A172 (cell line): Measurements from ENCODE around the gene CCDC14. TPM values are rescaled to one million over a fixed set of nuclear protein-coding genes. Genes with fewer than 3 reads are reported as not detected.
"Not testable (repeated sequence)": the region's sequence is repeated elsewhere in the genome, so short reads cannot be mapped to it uniquely, and the experiment has no call there.

Experiments
- DNase-seq: peaks from one replicate; pipeline ENCODE4 v3.0.0-alpha.2; 2015; ENCODE audit warnings: low spot score
- total RNA-seq: library from RNA; depleted of rRNA; stranded (reverse); fragments of >200 nt; shearing (Covaris generic); gene quantifications from 2 replicates; pipeline ENCODE4 v1.2.3, GENCODE V29; 2014

Gene CCDC14
- total RNA-seq, 1 experiment from 2014 or later: 53.8 TPM

DNA sequence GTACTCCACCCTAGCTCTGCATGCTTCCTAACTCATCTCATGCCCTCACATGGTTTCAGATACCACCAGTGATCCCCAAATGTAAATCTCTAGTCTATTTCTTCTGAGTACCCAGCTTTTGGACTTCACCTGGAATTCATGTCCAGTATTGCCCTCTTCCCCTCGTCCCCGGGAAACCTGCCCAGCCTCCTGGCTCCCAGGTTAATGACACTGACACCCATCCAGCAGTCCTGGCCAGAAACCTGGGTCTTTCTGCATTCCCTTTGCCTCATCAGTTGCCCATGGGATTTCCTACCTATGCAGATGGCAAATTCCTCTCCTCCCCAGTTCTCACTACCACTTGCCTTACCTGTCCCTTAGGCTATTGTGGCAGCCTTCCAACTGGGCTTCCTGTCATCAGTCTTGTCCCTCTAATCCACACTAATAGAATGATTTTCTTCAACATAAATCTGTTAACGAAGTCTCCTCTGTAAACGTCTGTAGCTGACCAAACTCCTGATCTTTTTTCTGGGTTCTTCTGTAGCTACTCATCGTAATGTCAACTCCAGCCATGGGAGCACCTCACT, 61.6 kb downstream of the CCDC14 start:
- DNase-seq: no peak

DNA sequence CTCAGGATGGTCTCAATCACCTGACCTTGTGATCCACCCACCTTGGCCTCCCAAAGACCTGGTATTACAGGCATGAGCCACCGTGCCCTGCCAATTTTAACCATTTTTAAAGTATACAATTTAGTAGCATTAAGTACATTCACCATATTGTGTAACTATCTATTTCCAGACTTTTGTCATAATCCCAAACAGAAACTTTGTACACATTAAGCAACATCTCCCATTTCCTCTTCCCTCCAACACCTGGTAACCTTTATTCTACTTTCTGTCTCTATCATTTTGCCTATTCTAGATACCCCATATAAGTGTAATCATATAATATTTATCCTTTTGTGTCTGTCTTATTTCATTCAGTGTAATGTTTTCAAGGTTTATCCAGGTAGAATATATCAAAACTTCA, 68.0 kb downstream of the CCDC14 start:
- DNase-seq: no peak

DNA sequence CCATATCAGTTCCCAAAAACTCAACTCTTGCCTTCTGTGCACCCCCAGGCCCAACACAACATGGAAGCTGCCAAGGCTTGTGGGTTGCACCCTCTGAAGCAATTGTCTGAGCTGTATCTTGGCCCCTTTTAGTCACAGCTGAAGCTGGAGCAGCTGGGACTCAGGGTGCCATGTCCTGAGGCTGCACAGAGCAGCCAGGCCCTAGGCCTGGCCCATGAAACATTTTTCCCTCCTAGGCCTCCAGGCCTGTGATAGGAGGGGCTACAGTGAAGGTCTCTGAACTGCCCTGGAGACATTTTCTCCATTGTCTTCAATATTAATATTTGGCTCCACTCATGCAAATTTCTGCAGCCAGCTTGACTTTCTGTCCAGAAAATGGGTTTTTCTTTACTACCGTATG, 68.8 kb downstream of the CCDC14 start:
- no peak for DNase-seq

DNA sequence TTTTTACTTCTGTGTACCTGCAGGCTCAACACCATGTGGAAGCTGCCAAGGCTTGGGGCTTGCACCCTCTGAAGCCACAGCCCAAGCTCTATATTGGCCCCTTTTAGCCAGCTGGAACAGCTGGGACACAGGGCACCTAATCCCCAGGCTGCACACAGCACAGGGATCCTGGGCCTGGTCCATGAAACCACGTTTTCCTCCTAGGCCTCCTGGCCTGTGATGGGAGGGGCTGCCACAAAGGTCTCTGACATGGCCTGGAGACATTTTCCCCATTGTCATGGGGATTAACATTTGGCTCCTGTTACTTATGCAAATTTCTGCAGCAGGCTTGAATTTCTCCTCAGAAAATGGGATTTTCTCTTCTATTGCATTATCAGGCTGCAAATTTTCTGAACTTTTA, 70.0 kb downstream of the CCDC14 start:
- DNase-seq: not testable (repeated sequence)

DNA sequence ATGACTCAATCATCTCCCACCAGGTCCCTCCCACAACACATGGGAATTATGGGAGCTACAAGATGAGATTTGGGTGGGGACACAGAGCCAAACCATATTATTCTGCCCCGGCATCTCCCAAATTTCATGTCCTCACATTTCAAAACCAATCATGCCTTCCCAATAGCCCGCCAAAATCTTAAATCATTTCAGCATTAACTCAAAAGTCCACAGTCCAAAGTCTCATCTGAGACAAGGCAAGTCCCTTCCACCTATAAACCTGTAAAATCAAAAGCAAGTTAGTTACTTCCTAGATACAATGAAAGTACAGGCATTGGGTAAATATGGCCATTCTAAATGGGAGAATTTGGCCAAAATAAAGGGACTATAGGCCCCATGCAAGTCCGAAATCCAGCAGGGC, 70.9 kb downstream of the CCDC14 start:
- DNase-seq: not testable (repeated sequence)

DNA sequence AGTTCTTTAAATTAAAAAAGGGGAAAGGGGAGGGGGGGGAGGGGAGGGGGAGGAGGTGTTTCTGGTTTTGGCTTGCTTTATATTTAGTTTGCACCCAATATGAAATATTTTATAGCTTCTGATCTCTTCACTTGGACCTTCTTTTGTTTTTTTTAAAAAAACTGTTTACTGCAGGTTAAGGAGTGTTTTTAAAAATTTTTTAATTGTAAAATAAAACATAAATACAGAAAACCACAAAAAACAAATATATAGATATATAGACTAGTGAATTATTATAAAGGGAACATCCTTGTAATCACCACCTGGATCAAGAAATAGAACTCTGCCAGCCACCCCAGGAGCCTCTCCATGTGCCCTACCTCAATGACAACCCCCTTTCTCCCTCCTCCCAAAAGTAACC, 76.0 kb downstream of the CCDC14 start:
- no peak for DNase-seq

DNA sequence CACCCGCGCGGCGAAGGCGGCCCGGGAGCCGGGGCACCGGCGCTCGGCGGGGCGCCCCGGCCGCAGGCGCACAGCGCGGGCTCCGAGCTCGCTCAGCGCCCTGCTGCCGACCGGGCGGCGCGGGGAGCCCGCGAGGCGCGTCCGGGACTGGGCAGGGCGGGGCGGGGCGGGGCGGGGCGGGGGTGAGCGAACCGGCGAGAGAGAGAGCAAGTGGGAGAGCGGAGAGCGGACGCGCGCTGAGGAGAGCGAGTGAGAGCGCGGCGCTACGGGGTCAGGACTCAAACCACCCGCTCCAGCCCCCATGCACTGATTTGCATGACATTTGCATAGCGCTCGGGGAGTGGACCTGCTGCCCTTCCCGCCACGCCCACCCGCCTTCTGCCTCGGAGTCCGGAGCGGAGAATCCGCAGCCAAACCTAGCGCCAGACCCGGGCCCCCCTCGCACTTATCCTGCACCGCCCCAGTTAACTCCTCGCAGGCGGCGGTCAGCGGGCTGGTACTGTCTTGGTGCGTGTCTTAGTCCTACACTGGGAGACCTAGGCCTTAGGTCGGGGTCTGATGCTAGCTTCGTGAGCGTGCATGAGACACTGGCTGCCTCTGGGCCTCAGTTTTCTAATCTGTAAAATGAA, 76.7 kb downstream of the CCDC14 start, which contains the start of gene MYLK:
Gene MYLK (minus strand): TSS at position 130 of the 629 bp plus-strand sequence. CDS start 90,491 bp downstream, outside the sequence.
- DNase-seq: peak; percentile 94

DNA sequence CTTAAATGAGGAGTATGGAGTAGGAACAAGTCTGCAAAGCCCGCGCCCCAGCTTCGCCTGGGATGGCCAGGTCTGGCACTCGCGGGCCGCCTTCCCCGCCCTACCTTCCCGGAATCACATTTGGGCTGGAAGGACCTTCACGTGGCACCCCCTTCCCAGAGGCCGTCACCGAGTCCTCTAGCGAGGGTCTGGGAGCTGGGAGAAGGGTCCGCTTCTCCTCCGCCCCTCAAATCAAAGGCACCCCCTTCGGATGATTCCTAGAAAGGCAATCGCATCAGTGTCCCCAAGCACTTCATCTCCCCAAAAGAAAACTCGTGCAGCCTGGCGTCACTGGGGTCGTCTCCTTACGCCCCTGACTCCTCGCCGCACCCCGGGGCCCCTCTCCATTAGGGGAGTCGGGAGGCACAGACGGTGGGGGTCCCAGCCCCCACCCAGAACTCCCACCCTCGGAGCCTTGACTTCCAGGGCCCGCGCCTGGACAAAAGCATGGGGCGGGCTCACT, 77.3 kb downstream of the CCDC14 start:
- DNase-seq: no peak

DNA sequence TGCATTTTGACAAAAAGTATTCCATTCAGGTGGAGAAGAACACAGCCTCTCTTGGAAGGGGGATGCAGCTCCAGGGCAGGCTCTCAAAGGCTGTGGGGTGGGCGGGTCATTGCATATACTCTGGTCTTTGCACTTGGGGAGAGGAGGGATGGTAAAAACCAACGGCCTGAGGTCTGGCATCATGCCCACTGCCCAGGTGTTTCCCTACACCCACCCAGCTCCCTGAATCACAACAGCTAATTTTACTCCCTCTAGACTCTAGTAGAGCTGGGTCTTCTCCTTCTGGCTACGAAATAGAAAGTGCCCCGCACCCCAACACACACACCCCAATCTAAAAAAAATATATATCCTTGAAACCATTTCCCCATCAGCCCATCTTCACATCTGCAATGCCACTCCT, 77.9 kb downstream of the CCDC14 start:
- DNase-seq: no peak

DNA sequence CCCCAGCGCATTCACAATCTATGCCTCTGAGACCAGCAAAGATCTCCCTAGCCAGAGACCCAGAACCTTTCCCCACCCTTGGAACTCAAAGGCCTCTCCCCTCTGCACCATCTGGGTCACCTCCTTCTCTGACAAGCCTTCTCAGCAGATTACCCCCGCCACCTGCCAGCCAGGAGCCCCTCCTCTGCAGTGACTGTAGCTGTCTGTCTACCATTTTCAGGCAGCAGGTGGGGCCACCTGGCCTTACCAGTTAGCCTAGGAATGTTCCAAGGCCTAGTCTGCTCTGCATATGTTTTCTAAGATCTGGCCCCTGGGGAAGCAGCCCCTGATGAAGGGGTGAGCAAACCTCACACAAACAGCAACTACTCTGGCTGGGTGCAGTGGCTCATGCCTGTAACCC, 79.3 kb downstream of the CCDC14 start:
- no peak for DNase-seq

DNA sequence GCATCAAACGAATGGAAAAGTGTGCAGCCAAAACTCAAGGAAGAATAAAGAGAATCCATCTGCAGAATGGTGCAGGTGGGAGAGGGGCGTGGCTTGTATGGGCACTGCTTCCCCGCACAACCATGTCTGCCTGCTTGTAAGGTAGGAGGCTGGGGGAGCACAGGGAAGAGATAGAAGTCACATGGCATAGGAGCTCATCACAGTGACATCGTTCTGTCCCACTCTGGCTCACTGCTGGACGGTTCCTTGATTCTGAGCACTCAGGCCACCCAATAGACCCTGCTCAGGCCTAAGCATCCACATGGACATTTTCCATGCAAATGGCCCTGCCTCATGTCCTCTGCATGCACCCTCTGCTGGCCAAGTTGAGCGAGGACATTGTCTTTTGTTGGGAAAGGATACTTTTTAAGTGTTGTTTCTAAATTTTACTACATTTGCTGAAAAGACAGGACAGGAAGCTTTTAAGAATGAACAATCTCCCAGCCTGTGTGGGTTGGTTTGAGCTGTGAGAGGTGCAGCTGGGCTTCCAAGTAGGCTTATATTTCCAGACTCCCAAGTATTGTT, 79.9 kb downstream of the CCDC14 start:
- DNase-seq: peak; percentile 49

DNA sequence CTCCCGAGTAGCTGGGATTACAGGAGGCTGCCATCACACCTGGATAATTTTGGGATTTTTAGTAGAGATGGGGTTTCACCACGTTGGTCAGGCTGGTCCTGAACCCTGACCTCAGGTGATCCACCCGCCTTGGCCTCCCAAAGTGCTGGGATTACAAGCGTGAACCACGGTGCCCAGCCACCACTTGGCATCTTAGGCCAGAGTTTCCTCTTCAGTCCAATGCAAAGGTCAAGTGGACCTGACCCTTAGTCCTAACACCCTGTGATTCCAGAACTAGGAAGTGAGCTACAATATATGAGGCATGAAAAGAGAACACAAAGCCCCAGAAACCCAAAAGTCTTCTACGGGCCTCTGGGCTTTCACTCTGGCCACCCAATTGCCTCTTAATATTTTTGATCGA, 82.2 kb downstream of the CCDC14 start:
- DNase-seq: no peak

DNA sequence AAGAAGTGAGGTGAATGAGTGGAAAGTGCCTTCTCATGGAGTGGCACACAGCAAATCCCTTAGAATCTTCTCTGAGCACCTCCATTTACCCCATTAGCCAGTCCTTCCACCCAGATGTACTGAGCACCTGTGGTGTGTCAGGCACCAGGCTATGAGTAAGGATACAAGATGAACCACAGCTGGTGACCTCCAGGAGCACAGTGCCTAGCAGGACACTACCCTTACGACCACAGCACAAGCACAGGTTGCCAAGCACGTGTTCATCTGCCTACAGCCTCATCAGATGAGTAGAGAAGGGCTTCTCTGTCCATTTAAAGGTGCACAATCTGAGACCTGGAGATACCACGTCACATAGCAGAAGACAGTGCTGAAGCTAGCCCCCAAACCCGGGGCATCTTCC, 83.1 kb downstream of the CCDC14 start:
- DNase-seq: no peak

DNA sequence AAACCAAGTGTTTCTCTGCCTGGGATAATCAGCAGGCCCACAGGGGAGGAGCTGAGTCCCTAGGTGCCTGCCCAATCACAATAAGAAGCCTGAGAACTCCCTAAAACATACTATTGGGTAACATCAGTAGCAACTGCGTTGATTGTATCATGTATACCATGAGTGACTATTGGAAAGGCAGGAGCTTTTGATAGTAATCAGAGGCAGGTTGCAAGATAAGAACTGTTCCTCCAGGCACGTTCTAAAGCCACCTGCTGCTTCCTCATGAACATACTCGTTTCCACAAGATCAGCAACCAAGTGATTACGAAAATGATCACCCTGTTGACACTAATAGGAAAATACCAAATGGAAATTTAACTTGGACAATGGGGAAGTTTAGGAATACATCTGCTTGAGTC, 83.6 kb downstream of the CCDC14 start:
- no peak for DNase-seq

DNA sequence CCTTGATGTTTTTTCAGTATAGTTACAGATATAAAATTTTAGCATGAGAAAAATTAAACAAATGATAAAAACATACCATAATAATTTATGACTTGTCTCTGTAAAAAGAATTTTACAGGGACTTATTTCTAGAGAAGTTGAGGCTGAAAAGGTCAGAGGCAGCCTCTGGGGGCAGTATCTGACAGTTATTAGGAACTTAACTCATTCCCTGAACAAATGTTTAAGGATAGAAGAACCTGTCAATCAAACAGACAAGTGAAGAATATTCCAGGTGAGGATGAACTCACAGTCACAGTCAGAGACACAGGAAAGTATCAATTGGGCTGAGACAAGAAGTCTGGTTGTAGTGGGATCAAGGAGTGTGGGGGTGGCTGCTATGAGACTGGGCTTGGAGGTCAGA, 84.2 kb downstream of the CCDC14 start:
- no peak for DNase-seq

DNA sequence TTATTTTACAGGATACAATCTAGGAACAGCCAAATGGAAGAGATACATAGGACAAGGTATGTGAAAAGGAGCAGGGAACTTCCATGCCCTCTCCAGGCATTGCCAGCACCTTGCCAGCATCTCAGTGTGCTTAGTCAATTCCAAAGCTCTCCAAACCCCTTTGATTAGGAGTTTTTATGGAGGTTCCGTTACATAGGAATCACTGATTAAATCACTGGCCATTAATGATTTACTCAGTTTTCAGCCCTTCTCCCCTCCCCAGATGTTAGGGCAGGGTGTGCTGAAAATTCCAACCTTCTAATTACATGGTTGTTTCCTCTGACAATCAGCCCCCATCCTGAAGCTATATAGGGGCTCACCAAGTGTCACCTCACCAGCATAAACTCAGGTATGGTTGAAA, 88.4 kb downstream of the CCDC14 start:
- no peak for DNase-seq

DNA sequence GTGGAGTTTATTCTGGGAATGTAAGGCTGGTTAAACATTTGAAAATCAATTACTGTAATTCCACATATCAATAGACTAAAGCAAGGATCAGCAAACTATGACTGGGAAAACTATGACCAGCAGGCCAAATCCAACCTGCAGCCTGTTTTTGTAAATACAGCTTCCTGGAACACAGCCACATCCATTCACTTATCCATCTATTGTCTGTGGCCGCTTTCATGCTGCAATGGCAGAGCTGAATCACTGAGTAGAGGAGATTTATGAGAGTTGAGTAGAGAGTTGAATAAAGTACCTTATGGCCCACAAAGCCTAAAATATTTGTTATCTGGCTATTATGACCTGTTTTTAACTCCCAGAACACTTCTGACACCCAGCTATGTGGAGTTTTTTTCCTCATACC, 89.1 kb downstream of the CCDC14 start:
- DNase-seq: peak; percentile 85

DNA sequence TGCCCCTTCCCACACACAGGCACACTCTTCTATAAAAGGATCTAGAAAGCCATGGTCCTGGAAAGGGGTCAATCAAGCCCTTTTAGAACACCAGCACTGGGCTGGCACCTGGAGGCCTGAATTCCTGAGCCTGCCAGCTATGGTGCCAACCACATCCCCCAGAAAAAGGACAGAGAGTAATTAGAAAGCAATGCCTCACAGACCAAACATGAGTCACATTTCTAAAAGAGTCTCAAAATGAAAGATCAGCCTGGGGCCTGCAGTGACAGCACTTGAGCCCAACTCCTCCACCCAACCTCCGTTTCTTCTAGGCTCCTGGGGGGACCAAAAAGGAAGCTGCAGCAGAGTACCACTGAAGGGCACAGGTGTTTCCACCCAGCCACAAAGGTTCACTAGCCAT, 91.0 kb downstream of the CCDC14 start:
- DNase-seq: peak; percentile 83

DNA sequence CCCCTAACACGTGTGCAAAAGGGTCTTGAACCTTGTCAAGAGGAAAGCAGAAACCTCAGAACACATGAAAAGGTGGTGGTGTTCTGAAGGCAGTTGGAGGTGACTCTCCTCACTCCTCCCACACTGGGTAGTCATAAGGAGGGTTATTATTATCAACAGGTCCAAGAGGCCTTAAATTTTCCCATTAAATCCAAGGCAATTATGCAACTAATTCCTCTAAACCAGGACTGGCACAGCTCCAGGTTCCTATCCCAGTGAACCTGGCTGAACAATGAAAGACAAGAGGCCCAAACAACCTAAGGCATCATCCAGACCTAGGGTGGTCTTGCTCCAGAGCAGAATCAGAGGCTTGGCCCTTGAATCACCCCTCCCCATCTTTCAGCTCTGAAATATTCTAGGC, 91.9 kb downstream of the CCDC14 start:
- DNase-seq: no peak

DNA sequence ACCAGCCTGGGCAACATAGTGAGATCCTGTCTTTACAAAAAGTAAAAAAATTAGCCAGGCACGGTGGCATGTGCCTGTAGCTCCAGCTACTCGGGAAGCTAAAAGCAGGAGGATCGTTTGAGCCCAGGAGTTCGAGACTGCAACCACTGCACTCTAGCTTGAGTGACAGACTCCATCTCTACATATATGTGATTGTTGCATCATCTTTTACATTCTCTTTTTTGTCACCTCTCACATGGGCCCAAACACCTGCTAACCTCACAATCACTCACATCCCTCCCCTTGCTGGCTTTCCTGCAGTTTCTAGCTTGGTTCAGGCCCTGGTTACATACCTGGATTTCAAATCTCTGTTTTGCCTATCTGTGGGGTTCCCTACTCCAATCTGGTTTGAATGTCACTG, 96.3 kb downstream of the CCDC14 start:
- no peak for DNase-seq
